CD14-positive monocyte (primary cell): ENCODE results near the gene FRAS1. TPM values are rescaled to one million over a fixed set of nuclear protein-coding genes. Genes with fewer than 3 reads are reported as not detected.

Experiments
- DNase-seq, 3 donors: peaks; one replicate each; pipeline ENCODE4 v3.0.0-alpha.2; 2011 to 2022
- H2AFZ ChIP-seq: 2 replicates; pipeline ENCODE4 v1.6.0; 2012; ENCODE audit warnings: mild to moderate bottlenecking, low read depth, low read length, inconsistent platforms; ENCODE audit not compliant: insufficient read depth, poor library complexity, severe bottlenecking
- H3K27ac ChIP-seq, 2 donors: 1 replicate in 1 of 2; 2 replicates in 1 of 2; pipeline ENCODE4 v1.5.1; 2012 to 2013; ENCODE audit warnings: low read length in 2 of 2, control low read depth in 1 of 2, inconsistent platforms in 1 of 2, low read depth in 1 of 2, mild to moderate bottlenecking in 1 of 2
- H3K27me3 ChIP-seq, 2 donors: one replicate each; pipeline versions ENCODE4 v1.6.0 to v1.6.1; 2011 to 2013; ENCODE audit warnings: low read length in 2 of 2; ENCODE audit not compliant: control insufficient read depth in 2 of 2, insufficient read depth in 2 of 2
- H3K36me3 ChIP-seq, 2 donors: replicated peaks in 1 of 2; 1 replicate in 1 of 2; 2 replicates in 1 of 2; pipeline versions ENCODE4 v1.5.1 to v1.6.1; 2012 to 2013; ENCODE audit warnings: low read length in 2 of 2, control low read depth in 1 of 2, inconsistent platforms in 1 of 2, mild to moderate bottlenecking in 1 of 2; ENCODE audit not compliant: insufficient read depth in 2 of 2, control insufficient read depth in 1 of 2
- H3K4me1 ChIP-seq, 2 donors: 1 replicate in 1 of 2; 2 replicates in 1 of 2; pipeline versions ENCODE4 v1.5.1 to v1.6.1; 2012 to 2013; ENCODE audit warnings: low read length in 2 of 2, control low read depth in 1 of 2, inconsistent platforms in 1 of 2, mild to moderate bottlenecking in 1 of 2, moderate library complexity in 1 of 2; ENCODE audit not compliant: insufficient read depth in 2 of 2, control insufficient read depth in 1 of 2
- H3K4me2 ChIP-seq: replicated peaks from 2 replicates; pipeline ENCODE3; 2012; ENCODE audit warnings: low read length, moderate library complexity, mild to moderate bottlenecking; ENCODE audit not compliant: poor library complexity, severe bottlenecking; ENCODE audit errors: extremely low read depth
- H3K4me3 ChIP-seq, 3 experiments: fragments of 200-600 bp in 1 of 3; sonication (generic) in 1 of 3; replicated peaks in 1 of 3; 1 replicate in 2 of 3; 2 replicates in 1 of 3; pipeline ENCODE4 v1.5.1; 2011 to 2013; ENCODE audit warnings: low read length in 3 of 3, mild to moderate bottlenecking in 3 of 3, control low read depth in 2 of 3, low read depth in 2 of 3, inconsistent platforms in 1 of 3, moderate library complexity in 1 of 3
- H3K79me2 ChIP-seq: 2 replicates; pipeline ENCODE4 v1.6.0; 2012; ENCODE audit warnings: mild to moderate bottlenecking, control low read depth, inconsistent platforms, low read length, moderate library complexity; ENCODE audit not compliant: insufficient read depth
- H3K9ac ChIP-seq: 2 replicates; pipeline ENCODE4 v1.6.0; 2017; ENCODE audit warnings: low read length, mild to moderate bottlenecking; ENCODE audit not compliant: insufficient read depth, poor library complexity, severe bottlenecking
- H3K9me3 ChIP-seq, 2 donors: replicated peaks in 1 of 2; 1 replicate in 1 of 2; 2 replicates in 1 of 2; pipeline versions ENCODE4 v1.5.1 to v1.6.1; 2012 to 2013; ENCODE audit warnings: low read length in 2 of 2, control low read depth in 1 of 2; ENCODE audit not compliant: control insufficient read depth in 1 of 2, insufficient read depth in 1 of 2
- H4K20me1 ChIP-seq: 2 replicates; pipeline ENCODE4 v1.6.0; 2012; ENCODE audit warnings: mild to moderate bottlenecking, low read length, control low read depth, moderate library complexity; ENCODE audit not compliant: insufficient read depth
- H3K27ac Mint-ChIP-seq, 7 donors: one replicate each; pipeline ENCODE4 v1.8.0; 2020; ENCODE audit warnings: mild to moderate bottlenecking in 7 of 7, mixed read lengths in 7 of 7, moderate library complexity in 6 of 7, inconsistent platforms in 2 of 7
- H3K27me3 Mint-ChIP-seq, 3 donors: one replicate each; pipeline ENCODE4 v1.8.0; 2021 to 2022; ENCODE audit warnings: low read depth in 3 of 3, mild to moderate bottlenecking in 3 of 3, mixed read lengths in 3 of 3, moderate library complexity in 3 of 3, inconsistent platforms in 1 of 3
- H3K36me3 Mint-ChIP-seq, 2 donors: one replicate each; pipeline ENCODE4 v1.8.0; 2020; ENCODE audit warnings: mixed read lengths in 2 of 2, inconsistent platforms in 1 of 2, mild to moderate bottlenecking in 1 of 2
- H3K4me1 Mint-ChIP-seq: one replicate; pipeline ENCODE4 v1.8.0; 2020; ENCODE audit warnings: mild to moderate bottlenecking, mixed read lengths
- H3K4me3 Mint-ChIP-seq, 2 donors: one replicate each; pipeline ENCODE4 v1.8.0; 2020; ENCODE audit warnings: mild to moderate bottlenecking in 2 of 2, mixed read lengths in 2 of 2, moderate library complexity in 1 of 2
- H3K9me3 Mint-ChIP-seq, 7 donors: one replicate each; pipeline ENCODE4 v1.8.0; 2020 to 2022; ENCODE audit warnings: mixed read lengths in 7 of 7, mild to moderate bottlenecking in 6 of 7, moderate library complexity in 6 of 7, inconsistent platforms in 2 of 7
- WGBS: methylation state at CpG from one replicate; pipeline ENCODE4 v1.1.5; 2013; ENCODE audit warnings: missing lambda C conversion rate; ENCODE audit not compliant: insufficient coverage; 5-methylcytosine and 5-hydroxymethylcytosine counted together
- intact Hi-C, 2 donors: fragments of 100-400 bp; cut with micrococcal nuclease; formaldehyde crosslinking; loops; one replicate each; pipeline versions ENCODE4 v1.15.0 to v1.15.1; 2023
- polyA plus RNA-seq, 3 donors: library from polyadenylated mRNA; depleted of rRNA in 1 of 3; unstranded in 2 of 3; stranded (reverse) in 1 of 3; fragments of 300-500 nt in 2 of 3; fragments of >200 nt in 1 of 3; fragmentation: Illumina TruSeq in 2 of 3; gene quantifications; 1 replicate in 2 of 3; 2 replicates in 1 of 3; pipeline ENCODE4 v1.2.3, GENCODE V29; 2012 to 2021
- TF ChIP-seq, protein P1 (sequence below): fragments of 200-600 bp; IDR thresholded peaks from one replicate; pipeline ENCODE4 v1.8.0; 2022; ENCODE audit warnings: antibody characterized with exemption, mild to moderate bottlenecking

The FRAS1 gene
- polyA plus RNA-seq, 3 donors, result not detected

DNA sequence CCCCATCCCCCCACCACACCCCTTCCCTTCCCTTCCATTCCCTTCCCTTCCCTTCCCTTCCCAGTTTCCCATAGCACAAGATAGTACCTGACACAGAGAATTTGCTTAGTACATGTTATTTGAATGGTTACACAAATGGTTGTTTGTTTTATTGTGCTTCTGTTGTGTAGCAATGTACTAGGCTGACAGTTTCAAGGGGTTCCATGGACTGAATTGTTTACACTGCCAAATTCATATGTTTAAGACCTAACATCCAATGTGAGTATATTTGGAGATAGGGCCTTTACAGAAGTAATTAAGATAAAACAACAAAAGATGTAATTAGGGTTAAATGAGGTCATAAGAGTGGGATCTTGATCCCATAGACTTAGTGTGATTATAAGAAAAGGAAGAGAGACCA is 133.5 kb downstream of the FRAS1 start:
- Histone ChIP-seq H3K27ac (no peak overlapping the region), H2AFZ (no peak overlapping the region), H3K4me2 (no peak overlapping the region), H3K9me3 (peaks cover 4 to 6% of the 10 kb centered on the region in 2 donors), H3K4me1 (no peaks in the 10 kb centered on the region), H3K27me3 (no peaks in the 10 kb centered on the region), H4K20me1 (no peaks in the 10 kb centered on the region), H3K79me2 (no peaks in the 10 kb centered on the region), H3K36me3 (no peaks in the 10 kb centered on the region), H3K4me3 (no peak overlapping the region), H3K9ac (no peak overlapping the region)
- DNase-seq, result no peak
- no peaks in the 10 kb centered on the region for H3K4me1 Mint-ChIP-seq
- no peak overlapping the region for H3K27ac Mint-ChIP-seq
- peaks cover 0 to 2% (median 0%) of the 10 kb centered on the region in 3 donors for H3K27me3 Mint-ChIP-seq
- TF ChIP-seq, protein P1, sequence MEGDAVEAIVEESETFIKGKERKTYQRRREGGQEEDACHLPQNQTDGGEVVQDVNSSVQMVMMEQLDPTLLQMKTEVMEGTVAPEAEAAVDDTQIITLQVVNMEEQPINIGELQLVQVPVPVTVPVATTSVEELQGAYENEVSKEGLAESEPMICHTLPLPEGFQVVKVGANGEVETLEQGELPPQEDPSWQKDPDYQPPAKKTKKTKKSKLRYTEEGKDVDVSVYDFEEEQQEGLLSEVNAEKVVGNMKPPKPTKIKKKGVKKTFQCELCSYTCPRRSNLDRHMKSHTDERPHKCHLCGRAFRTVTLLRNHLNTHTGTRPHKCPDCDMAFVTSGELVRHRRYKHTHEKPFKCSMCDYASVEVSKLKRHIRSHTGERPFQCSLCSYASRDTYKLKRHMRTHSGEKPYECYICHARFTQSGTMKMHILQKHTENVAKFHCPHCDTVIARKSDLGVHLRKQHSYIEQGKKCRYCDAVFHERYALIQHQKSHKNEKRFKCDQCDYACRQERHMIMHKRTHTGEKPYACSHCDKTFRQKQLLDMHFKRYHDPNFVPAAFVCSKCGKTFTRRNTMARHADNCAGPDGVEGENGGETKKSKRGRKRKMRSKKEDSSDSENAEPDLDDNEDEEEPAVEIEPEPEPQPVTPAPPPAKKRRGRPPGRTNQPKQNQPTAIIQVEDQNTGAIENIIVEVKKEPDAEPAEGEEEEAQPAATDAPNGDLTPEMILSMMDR, result no peak
- H3K4me3 Mint-ChIP-seq, result no peak overlapping the region
- H3K9me3 Mint-ChIP-seq, result peaks cover 2 to 16% (median 12%) of the 10 kb centered on the region in 7 donors
- H3K36me3 Mint-ChIP-seq, result no peaks in the 10 kb centered on the region
- intact Hi-C loops, result no loop called here

DNA sequence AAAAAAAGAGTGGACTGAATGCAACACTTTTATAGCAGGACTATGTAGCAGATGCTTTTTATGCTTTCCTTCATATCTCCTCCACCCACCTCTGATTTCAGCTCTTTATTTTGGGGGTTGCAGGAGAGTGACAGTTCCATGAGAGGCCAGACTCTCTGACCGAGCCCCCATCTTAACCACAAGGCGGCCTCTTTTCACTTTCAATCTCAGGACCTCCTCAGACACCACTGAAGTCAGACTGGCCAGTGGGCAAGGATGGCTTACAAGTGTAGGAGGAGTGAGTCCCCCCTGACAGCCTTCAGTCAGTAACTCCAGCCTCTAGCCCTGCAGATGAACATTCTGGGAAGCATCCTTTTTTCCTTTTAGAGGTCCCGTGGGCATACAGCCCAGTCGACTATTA is 140.8 kb downstream of the FRAS1 start:
- Histone ChIP-seq H3K27me3 (no peaks in the 10 kb centered on the region), H3K4me3 (no peak overlapping the region), H3K9ac (no peak overlapping the region), H3K36me3 (no peaks in the 10 kb centered on the region), H3K4me1 (no peaks in the 10 kb centered on the region), H3K27ac (no peak overlapping the region), H3K9me3 (peaks cover 6 to 12% of the 10 kb centered on the region in 2 donors), H3K79me2 (no peaks in the 10 kb centered on the region), H3K4me2 (no peak overlapping the region), H2AFZ (no peak overlapping the region), H4K20me1 (no peaks in the 10 kb centered on the region)
- Mint-ChIP-seq H3K4me3 (no peak overlapping the region), H3K36me3 (no peaks in the 10 kb centered on the region), H3K27me3 (peaks cover 0 to 2% (median 0%) of the 10 kb centered on the region in 3 donors), H3K4me1 (no peaks in the 10 kb centered on the region), H3K9me3 (peaks cover 7 to 18% (median 16%) of the 10 kb centered on the region in 7 donors), H3K27ac (no peak overlapping the region)
- intact Hi-C loops, result no loop called here
- WGBS, result 100% methylated on average over 2 of the region's 4 CpGs
- DNase-seq, result no peak
- TF ChIP-seq, protein P1, result no peak
